ENCODE data around the gene KCNJ1.

- TF ChIP-seq SUZ12 (IDR thresholded peaks at IDR 0.05; ENCODE audit: extremely low read depth, insufficient read depth, insufficient read length) (no peak), ZNF274 (IDR thresholded peaks at IDR 0.05; ENCODE audit: low read depth, low read length) (no peak), YY1 (IDR thresholded peaks at IDR 0.05; ENCODE audit: insufficient read depth, insufficient read length) (no peak)
These were observed 52.0 kb downstream of the KCNJ1 start for GRCh38 chr11:128814856-128815705.

Data from NT2/D1 (cell line).